ENCODE results near the gene RUSC1. TPM values are rescaled to one million over a fixed set of nuclear protein-coding genes. Genes with fewer than 3 reads are reported as not detected.

Gene RUSC1
- total RNA-seq, 1 donor from 2014 or later: 37.3 TPM

DNA sequence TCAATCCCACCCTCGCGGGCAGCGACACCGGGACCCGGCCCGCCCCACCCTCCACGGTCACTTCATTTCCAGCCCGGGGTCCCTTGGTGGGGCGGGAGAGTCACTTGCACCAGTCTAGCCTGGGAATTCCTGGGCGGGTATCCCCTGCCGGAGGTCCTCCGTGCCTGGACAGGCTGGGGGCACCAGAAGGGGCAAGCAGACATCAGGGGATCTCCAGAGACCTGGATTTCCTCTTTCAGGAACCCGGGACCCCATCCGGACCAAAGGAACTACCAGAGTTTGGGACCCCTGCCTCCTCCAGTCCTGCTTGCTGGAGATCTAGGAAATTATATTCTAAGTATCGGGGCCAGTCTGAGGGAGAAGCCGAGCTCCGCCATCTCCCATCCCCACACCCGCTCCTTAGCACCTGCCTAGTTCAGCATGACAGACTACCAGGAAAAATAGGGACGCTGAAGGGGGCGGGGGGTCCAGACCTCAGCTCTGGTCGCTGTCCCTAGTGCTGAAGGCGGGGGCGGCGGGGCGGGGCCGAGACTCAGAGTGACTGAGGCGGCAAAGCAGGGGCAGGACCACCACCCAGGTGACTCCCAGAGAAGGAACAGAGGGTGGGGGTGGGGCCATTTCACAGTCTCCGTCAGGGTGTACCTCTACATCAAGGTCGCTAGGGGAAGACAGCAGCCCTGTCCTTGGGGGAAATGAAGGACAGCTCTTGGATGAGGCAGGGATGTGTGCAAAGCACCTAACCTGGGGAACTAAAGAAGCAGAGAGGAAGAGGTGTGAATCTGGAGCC lies 42.6 kb upstream of the RUSC1 start:
- H3K4me3 Mint-ChIP-seq (ENCODE audit: low read depth): peak overlapping the region; percentile 73
- no peaks in the 10 kb centered on the region for H3K9me3 Mint-ChIP-seq (ENCODE audit: low read depth)
- TF ChIP-seq, protein P1, sequence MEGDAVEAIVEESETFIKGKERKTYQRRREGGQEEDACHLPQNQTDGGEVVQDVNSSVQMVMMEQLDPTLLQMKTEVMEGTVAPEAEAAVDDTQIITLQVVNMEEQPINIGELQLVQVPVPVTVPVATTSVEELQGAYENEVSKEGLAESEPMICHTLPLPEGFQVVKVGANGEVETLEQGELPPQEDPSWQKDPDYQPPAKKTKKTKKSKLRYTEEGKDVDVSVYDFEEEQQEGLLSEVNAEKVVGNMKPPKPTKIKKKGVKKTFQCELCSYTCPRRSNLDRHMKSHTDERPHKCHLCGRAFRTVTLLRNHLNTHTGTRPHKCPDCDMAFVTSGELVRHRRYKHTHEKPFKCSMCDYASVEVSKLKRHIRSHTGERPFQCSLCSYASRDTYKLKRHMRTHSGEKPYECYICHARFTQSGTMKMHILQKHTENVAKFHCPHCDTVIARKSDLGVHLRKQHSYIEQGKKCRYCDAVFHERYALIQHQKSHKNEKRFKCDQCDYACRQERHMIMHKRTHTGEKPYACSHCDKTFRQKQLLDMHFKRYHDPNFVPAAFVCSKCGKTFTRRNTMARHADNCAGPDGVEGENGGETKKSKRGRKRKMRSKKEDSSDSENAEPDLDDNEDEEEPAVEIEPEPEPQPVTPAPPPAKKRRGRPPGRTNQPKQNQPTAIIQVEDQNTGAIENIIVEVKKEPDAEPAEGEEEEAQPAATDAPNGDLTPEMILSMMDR (IDR thresholded peaks at IDR 0.05; ENCODE audit: unreplicated experiment): peak; percentile 52
- H3K36me3 Mint-ChIP-seq (ENCODE audit: insufficient read depth): no peaks in the 10 kb centered on the region
- peaks cover 9% of the 10 kb centered on the region for H3K4me1 Mint-ChIP-seq (ENCODE audit: low read depth)
- H3K27ac Mint-ChIP-seq: peak overlapping the region; percentile 62
- H3K27me3 Mint-ChIP-seq: no peaks in the 10 kb centered on the region
- DNase-seq (ENCODE audit: low spot score, unreplicated experiment): peak; percentile 81

DNA sequence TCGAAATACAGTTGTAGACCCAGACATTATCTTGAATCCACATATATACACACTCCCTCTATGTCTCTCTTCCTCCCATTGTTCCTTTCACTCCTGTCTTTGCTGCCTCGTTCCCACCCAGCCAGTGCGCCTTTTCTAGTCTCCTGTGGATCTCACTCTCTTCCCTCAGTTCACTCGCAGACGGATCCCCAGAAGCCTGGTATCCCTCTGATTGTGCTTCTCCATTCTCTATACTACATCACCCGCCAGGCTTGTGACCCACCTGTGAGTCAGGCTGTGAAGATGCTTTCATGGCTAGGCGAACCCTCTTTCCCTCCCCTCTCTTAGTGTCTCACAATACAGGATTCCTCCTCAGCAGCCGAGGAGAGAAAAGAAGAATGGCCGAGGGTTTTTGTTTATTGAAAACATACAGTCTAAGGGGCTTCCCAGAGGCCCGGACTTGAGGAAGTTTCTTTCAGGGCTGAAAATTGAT lies 42.0 kb upstream of the RUSC1 start:
- no peak for DNase-seq (ENCODE audit: low spot score, unreplicated experiment)
- Mint-ChIP-seq H3K4me3 (ENCODE audit: low read depth) (peak overlapping the region; percentile 73), H3K36me3 (ENCODE audit: insufficient read depth) (no peaks in the 10 kb centered on the region), H3K9me3 (ENCODE audit: low read depth) (no peaks in the 10 kb centered on the region), H3K27me3 (no peaks in the 10 kb centered on the region), H3K27ac (peak overlapping the region; percentile 62), H3K4me1 (ENCODE audit: low read depth) (peaks cover 7% of the 10 kb centered on the region)
- TF ChIP-seq, protein P1 (IDR thresholded peaks at IDR 0.05; ENCODE audit: unreplicated experiment): peak; percentile 9

DNA sequence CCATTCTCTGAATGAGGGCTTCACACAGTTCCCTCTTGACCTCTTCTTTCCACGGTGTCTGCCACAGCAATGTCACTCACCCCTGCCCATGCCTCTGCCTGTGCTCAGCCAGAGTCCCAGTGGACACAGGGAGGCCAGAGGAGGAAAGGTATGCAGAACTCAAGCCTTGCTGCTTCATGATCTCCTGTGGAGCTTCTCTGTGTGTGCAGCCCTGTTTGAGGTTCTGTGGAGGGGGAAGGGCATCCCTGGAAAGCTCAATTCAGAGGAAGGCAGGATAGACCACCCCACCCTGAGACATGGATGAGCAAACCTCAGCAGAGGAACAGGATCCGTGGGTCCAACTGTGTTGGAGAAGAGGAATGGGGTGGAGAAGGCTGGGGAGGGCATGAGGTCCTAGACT lies 41.4 kb upstream of the RUSC1 start:
- Mint-ChIP-seq H3K4me1 (ENCODE audit: low read depth) (peaks cover 6% of the 10 kb centered on the region), H3K36me3 (ENCODE audit: insufficient read depth) (no peaks in the 10 kb centered on the region), H3K27ac (no peak overlapping the region), H3K4me3 (ENCODE audit: low read depth) (no peak overlapping the region), H3K27me3 (no peaks in the 10 kb centered on the region), H3K9me3 (ENCODE audit: low read depth) (no peaks in the 10 kb centered on the region)
- TF ChIP-seq, protein P1 (IDR thresholded peaks at IDR 0.05; ENCODE audit: unreplicated experiment): no peak
- DNase-seq (ENCODE audit: low spot score, unreplicated experiment): no peak

DNA sequence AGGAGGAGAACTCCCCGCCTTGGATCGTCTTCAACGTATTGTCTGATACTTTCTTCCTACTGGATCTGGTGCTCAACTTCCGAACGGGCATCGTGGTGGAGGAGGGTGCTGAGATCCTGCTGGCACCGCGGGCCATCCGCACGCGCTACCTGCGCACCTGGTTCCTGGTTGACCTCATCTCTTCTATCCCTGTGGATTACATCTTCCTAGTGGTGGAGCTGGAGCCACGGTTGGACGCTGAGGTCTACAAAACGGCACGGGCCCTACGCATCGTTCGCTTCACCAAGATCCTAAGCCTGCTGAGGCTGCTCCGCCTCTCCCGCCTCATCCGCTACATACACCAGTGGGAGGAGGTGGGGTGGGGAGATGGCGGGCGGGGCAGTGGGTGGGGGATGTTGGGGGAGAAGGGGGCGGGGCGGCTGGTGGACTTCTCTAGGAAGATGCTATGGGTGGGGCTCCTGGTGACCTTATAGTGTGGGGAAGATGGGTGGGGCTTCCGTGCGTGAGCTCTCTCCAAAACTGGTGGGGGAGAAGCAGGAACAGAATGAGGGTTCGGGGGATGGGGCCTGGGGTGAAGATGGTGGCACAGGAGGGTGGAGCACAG lies 38.1 kb upstream of the RUSC1 start:
- H3K27me3 Mint-ChIP-seq: no peaks in the 10 kb centered on the region
- no peak for DNase-seq (ENCODE audit: low spot score, unreplicated experiment)
- no peak overlapping the region for H3K4me3 Mint-ChIP-seq (ENCODE audit: low read depth)
- H3K9me3 Mint-ChIP-seq (ENCODE audit: low read depth): no peaks in the 10 kb centered on the region
- TF ChIP-seq, protein P1 (IDR thresholded peaks at IDR 0.05; ENCODE audit: unreplicated experiment): no peak
- H3K4me1 Mint-ChIP-seq (ENCODE audit: low read depth): peaks cover 6% of the 10 kb centered on the region
- H3K27ac Mint-ChIP-seq: no peak overlapping the region
- no peaks in the 10 kb centered on the region for H3K36me3 Mint-ChIP-seq (ENCODE audit: insufficient read depth)

DNA sequence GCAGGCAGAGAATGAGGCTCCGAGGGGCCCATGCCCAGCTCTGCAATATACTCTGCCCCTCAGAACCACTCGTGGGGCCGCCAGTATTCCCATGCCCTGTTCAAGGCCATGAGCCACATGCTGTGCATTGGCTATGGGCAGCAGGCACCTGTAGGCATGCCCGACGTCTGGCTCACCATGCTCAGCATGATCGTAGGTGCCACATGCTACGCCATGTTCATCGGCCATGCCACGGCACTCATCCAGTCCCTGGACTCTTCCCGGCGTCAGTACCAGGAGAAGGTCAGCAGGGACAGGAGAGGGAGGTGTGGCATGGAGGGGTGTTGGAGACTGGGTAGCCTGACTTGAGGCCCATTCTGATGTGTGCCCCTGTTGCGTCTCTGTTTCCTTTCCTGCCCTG lies 36.2 kb upstream of the RUSC1 start:
- Mint-ChIP-seq H3K9me3 (ENCODE audit: low read depth) (no peaks in the 10 kb centered on the region), H3K4me1 (ENCODE audit: low read depth) (no peaks in the 10 kb centered on the region), H3K27ac (no peak overlapping the region), H3K27me3 (no peaks in the 10 kb centered on the region), H3K36me3 (ENCODE audit: insufficient read depth) (no peaks in the 10 kb centered on the region), H3K4me3 (ENCODE audit: low read depth) (no peak overlapping the region)
- DNase-seq (ENCODE audit: low spot score, unreplicated experiment): no peak
- TF ChIP-seq, protein P1 (IDR thresholded peaks at IDR 0.05; ENCODE audit: unreplicated experiment): no peak

Data from progenitor cell of endocrine pancreas (in vitro differentiated cells).